T47D (cell line): ENCODE results near the gene MCOLN2.
"Not testable (repeated sequence)": the region's sequence is repeated elsewhere in the genome, so short reads cannot be mapped to it uniquely, and the experiment has no call there.

Experiments used
- DNase-seq, 2 experiments: peaks; one replicate each; pipeline versions ENCODE4 v3.0.0 to v3.0.0-alpha.2; 2011 to 2012; ENCODE audit warnings: low read depth in 1 of 2, low spot score in 1 of 2
- JUND ChIP-seq: IDR thresholded peaks from 2 replicates; pipeline ENCODE4 v1.6.1; 2012; ENCODE audit warnings: low read depth
- in situ Hi-C: cut with HindIII; loops from 2 replicates; pipeline ENCODE4 v1.10.0; 2016; ENCODE audit warnings: low sequenced_read_pairs, low pct_unique_long_range_greater_than_20kb

The MCOLN2 gene

DNA sequence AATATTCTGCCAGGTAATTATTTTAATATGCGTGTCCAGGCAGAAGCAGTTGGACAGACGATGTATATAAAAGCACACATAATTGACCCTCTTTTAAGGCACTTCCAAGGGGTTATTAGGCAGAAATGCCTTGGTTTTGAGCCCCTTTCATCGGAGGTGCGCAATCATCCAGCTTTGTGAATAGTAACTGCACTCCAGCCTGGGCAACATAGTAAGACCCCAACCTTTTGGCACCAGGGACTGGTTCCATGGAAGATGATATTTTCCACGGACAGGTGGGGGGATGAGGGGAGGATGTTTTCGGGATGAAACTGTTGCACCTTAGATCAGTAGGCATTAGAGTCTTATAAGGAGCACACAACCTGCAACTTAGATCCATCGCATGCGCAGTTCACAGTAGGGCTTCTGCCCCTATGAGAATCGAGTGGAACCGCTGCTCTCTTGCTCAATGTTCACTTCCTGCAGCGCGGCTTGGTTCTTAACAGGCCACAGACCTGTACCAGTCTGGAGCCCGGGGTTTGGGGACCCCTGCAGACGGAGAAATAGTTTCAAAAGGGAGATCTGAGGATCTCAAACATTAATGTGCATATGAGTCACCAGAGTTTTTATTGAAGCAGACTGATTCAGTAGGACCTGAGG lies 1.8 kb upstream of the MCOLN2 start:
- no peak for DNase-seq
- in situ Hi-C loops = no loop called here

DNA sequence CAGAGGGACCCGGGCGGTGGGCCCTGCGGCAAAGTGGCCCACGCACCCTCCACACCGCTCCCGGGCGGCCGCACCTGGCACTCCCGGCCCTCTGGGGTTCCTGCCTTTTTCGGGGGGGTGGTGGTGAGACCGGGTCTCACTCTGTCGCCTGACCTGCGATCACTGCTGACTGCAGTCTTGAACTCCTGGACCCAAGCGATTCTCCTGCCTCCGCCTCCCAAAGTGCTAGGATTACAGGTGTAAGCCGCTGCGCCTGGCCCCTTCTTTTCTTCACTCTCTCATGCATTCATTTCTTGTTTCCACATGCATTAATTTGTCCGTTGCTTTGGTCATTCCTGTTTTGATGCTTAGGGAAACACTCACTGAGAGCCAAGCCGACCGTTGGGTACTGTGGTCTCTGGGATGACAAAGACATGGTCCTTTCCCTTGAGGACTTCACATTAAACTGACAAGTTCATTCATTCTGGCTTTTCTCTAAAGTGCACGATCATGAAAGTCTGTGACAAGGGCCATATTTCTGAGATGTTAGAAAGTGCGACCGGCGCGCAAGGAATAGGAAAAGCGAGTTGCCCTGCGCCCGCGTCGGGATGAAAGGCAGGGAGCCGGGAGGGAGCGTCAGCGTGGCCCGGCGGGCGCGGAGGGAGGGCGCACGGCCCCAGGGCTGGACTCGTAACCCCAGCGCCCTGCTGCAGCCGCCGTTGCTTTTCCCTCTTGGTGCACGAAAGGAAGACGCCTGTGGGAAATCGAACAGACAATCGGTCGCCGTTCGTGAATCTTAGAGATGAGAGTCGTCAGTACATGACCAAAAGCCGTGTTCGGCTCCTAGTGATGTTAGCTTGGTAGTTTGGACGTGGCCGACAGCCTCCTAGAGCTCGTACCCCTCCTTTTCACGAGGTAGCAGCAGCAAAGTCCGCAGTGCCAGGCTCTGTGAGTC lies 1.0 kb upstream of the MCOLN2 start:
- peak; percentile 14 to 18 for DNase-seq
- in situ Hi-C loops = no loop called here
- no peak for TF ChIP-seq JUND

More for the DNA sequence above, 1.8 kb upstream of the MCOLN2 start:
- no peak for TF ChIP-seq JUND

DNA sequence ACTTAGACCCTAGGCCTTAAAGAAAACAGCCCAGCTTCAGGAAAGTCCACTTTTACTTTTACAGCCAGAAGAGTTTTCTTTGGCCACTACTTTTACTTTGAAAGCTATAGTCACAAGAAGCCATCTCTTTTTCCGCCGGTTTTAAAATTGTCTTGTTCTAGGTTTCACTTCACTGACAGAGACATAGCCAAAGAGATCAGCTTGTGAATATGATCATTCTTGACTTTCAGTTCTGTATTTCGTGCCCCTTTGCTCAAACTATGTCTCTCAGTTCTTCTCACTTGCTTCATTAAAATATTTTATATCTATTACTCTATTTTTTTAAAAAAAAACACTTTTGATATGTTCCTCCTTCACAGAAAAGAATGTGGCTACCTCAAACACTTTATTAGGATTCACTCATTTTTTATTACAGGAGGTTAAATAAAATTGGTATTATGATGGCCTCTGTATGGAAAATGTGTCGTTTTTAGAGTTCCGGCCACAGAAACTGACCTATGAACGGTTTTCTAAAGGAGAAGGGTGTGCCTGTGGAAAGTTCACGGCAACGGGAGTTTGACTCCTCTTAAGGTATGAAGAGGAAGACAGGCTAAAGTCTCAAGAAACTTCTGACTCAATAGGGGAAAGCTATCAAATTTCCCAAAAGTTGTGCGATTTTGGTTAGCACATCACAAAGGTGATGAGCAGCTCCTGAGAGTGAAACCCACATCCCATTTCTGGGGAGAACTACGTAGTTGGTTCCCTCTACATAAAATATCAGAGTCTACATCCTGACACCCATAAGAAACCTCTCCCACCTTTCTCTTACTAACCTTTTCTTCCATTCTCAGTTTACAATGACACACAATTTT lies 1.2 kb downstream of the MCOLN2 start:
- in situ Hi-C loops = no loop called here
- DNase-seq = no peak
- TF ChIP-seq JUND = no peak

DNA sequence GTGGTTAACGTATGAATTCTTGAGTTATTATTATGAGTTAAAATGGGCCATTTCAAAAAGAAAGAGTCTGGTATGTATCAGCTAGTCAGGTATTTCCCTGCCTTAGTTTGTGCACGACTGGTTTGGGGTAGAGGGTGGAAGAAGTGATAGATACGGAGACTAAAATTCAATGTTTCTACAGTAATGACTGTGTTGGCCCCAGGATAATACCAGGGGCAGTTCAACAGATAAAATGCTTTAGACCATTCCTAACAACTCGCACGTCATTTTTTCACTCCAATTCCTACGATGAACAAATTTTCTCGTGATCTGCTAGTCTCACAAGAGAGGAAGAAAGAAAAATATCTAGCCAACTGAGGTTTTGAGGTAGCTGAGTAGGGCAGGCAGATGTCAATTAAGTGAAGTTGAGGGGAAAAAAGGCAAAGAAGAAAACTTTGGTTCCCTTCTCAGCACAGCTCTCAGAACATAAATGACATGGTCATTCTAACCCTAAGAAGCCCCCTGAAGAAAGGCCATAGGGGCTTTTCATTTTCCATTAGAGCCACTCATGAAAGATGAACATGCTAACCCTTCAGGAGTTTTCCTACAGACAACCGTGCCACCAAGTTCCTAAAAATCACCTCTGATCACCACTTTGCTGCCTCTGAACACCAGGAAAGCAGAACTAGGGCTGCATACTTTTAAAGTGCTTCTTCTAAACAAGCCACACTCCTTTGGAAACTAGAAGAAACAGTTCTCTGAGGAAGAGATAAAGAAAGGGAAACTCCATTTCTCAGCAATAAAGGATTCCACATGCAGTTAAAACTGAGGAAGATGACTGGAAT lies 5.6 kb downstream of the MCOLN2 start:
- no peak for DNase-seq
- in situ Hi-C loops = no loop called here
- TF ChIP-seq JUND = no peak

DNA sequence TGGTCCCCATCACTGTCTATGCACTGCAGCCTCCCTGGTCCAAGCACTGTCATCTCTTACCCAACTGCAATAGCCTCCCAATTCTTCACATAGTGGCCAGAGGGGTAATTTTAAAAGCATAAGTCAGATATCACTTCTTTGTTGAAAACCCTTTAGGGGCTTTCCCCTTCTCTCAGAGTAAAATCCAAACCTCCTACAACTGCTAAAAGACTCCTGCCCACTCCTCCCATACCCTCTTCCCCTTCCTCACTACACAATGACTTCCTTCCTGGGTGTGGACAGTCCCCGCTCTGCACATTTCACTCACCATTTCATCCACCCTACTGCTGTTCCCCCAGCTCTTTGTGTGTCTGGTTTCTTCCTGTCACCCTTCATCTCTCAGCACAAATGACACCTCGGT lies 8.3 kb downstream of the MCOLN2 start:
- DNase-seq = no peak
- no peak for TF ChIP-seq JUND
- in situ Hi-C loops = no loop called here

DNA sequence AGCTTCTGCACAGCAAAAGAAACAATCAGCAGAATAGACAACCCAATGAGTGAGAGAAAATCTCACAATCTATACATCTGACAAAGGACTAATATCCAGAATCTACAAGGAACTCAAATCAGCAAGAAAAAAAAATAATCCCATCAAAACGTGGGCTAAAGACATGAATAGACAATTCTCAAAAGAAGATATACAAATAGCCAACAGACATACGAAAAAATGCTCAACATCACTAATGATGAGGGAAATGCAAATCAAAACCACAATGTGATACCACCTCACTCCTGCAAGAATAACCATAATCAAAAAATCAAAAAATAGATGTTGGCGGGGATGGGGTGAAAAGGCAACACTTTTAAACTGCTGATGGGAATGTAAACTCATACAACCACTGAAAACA lies 10.4 kb downstream of the MCOLN2 start:
- in situ Hi-C loops, DNase-seq: not testable (repeated sequence)

DNA sequence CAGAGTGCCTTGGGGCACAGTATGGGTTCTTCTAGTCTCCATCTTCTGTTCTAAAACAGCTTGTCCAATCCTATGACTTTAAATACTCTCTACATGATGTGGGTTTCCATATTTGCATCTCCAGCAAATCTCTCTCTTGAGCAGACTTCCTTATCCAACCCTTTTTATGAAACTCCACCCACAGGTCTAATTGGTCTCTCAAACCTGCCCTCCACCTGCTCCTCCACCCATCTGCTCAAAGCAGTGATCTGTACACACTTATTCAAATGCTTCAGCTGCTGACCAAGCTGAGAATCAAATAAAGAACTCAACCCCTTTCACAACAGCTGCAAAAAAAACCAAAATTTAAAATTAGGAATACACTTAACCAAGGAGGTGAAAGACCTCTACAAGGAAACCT lies 11.5 kb downstream of the MCOLN2 start:
- no peak for TF ChIP-seq JUND
- in situ Hi-C loops = no loop called here
- no peak for DNase-seq

DNA sequence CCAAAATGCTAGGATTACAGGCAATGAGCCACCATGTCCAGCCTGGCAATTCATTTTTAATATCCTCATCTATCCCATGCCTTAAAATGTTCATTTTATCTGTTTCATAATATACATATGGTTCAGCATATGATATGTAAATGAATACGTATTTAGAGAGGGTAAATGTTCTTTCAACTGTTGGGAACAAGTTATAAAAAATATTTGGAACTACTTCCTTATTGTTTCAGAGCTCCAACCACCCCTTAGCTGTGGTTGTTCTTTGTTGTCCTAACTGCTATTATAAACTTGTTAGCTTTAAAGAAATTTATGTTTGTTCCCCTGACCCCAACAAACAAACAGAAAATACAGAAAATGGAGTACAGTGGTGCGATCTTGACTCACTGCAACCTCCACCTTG lies 14.5 kb downstream of the MCOLN2 start:
- DNase-seq = no peak
- no peak for TF ChIP-seq JUND
- in situ Hi-C loops = no loop called here

DNA sequence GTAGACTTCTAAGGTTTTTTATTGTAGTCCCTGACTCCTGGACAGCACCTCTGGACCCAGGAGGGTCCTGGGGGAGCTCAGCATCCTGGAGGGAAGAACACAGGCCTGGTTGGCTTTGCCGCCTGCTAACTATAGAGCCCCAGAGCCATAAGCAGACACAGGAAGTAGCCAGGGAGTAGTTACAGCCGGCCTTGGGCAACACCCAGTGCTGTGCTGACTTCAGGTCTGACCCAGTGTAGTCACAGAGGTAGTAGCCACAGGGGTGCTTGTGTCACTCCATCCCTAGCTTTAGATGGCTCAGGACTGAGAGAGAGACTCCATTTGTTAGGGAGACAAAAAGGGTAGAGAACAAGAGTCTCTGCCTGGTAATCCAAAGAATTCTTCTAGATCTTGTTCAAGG lies 21.9 kb downstream of the MCOLN2 start:
- in situ Hi-C loops = no loop called here
- no peak for TF ChIP-seq JUND
- DNase-seq = no peak

DNA sequence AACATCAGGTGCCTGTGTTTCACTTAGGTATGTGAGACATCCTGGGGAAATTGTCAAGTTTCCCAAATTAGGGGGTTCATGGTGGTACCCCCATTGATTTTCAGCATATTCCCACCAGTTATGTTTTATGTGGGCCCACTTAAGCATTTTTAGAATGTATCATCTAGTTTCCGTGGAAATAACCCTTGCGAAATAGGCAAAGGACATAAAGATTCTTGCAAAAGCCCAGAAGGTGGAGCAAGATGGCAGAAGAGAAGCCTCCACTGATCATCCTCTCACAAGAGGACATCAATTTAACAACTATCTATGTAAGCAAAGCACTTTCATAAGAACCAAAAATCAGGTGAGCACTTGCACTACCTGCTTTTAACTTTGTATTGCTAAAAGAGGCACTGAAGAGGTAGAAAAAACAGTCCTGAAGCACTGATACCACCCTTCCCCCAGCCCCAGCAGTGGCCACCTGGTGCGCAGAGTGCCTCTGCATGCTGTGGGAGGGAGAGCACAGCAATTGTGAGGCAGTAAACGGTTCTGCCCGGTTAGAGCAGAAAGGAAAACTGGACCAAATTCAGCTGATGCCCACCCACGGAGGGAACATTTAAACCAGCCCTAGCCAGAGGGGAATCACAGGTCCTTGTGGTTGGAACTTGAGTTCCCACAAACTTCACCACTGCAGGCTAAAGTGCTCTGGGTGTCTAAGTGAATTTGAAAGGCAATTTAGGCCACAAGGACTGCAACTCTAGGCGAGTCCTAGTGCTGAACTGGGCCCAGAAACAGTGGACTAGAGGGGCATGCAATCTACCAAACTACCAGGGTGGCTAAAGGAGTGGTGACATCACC lies 23.2 kb downstream of the MCOLN2 start:
- TF ChIP-seq JUND = no peak
- no peak for DNase-seq
- in situ Hi-C loops = no loop called here

DNA sequence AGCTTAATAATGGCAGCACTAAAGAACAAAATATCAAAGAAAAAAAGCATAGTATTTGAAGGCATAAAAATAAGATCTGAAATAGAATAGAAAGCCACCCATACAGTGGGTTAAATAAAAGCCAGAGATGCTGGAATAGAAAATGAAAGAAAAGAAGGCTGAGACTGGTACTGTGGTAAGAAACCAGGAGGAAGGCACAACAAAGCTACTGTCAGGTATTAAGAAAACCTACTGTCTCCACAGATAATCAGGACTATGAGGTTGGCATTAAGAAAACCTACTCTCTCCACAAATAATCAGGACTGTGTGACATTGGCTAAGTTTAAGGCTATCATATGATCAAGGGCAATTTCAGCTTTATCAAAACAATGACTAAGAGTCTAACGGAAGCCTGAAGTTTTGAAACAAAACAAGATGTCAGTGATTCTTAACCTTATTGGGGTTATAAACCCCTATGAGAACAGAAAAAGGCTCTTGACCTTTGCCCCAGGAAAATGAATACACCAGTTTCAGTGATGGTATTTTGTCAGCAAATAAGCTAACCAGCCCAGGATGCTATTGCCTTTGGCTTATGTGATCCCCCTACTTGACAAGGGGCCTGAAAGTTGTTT lies 24.4 kb downstream of the MCOLN2 start:
- in situ Hi-C loops = no loop called here
- TF ChIP-seq JUND = no peak
- no peak for DNase-seq
